HG03520 (cell line): ENCODE measurements around the gene DDAH2.
"Not testable (repeated sequence)": the region's sequence is repeated elsewhere in the genome, so short reads cannot be mapped to it uniquely, and the experiment has no call there.

ENCODE experiments used
- ATAC-seq: cut with Tn5 transposase; IDR thresholded peaks from one replicate; pipeline ENCODE4 v1.9.1; 2021; ENCODE audit warnings: mild to moderate bottlenecking, moderate library complexity; ENCODE audit not compliant: unreplicated experiment

Gene DDAH2

DNA sequence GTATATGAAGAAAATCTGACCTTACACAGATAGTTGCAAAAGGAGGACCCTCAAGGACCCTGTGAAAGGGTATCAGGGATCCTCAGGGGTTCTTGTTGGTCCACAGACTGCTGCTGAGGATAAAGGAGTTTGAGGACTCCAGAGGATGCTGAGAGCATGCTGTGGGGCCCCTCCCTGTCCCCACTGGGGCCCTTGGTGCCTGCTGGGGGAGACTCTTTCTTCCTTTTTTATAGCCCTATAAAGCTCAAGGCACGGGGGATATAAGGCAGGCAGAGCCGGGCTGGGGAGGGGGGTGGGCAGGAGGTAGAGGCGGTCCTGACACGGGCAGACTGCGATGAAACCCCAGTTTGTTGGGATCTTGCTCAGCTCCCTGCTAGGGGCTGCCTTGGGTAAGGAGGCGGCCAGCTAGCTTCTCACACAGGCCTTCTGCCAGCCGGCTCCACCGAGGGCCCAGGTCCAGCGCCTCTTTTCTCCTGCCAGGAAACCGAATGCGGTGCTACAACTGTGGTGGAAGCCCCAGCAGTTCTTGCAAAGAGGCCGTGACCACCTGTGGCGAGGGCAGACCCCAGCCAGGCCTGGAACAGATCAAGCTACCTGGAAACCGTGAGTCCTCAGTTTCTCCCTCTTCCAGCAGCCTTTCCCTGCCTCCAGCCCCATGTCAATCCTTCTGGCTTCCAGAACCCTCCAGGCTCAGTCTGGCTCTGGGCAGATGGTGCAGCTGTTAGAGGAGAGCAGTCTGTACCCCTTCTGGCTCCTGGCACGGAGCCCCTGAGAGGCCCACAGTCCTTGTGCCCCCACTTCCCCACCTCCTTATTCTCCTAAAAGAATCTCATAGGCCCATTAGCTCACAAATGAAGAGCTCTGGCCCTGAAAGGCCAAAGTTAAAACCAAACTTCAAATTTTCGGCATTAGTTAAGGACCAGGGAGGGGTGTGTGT lies 13.8 kb downstream of the DDAH2 start, which contains the start of gene LY6G6D:
Gene LY6G6D (plus strand): TSS at position 327 of the 937 bp plus-strand sequence. CDS start 8 bp downstream, at position 335.
- no peak for ATAC-seq

DNA sequence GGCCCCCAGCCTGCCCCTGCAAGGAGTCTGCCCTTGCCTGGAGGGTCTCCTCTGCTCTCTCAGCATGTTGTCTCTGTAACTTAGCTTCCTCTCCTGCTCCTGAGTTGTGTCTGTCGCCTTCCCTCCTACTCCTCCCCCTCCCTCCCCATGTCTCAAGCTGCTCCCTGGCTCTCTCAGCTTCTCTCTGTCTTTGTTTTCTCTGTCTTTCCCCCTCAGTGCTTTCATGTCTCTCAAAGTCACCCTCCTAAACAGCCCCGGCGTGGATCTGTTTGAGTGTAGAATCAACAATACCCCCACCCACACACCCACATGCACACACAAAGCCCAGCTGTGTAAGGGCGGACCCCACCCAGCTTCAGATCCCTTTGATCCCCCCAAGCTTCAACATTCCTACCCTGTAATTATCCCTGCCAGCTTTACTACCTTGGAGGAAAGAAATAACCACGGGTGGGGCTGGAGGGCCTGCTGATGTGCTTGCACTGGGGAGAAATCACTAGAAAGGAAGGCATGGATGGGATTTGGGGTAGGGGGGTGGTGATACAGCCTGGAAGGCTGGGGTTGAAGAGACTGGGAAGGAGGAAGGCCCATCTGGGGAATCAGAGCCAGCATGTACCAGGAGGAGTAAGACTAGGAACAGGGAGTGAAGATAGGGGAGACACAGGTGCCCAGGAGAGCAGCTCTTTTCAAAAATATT lies 15.0 kb downstream of the DDAH2 start:
- ATAC-seq: no peak

DNA sequence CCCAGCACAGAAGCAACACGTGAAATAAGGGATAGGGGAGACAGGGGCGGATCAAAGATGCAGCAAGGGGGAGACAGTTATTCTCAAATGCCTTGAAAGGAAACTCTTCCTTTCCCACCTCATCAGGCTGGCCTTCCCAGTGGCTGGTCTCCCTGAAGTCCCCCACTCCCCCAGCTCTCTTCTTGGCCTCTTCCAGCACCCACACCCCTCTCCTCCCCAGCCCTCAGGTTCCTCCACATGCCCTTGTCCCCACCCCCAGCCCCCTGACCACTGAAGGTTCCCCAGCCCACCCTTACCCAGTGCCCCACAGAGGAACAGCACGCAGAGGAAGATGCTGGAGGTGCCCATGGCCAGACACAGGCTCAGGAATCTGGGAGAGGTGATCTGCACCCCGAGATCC lies 15.6 kb downstream of the DDAH2 start:
- no peak for ATAC-seq

DNA sequence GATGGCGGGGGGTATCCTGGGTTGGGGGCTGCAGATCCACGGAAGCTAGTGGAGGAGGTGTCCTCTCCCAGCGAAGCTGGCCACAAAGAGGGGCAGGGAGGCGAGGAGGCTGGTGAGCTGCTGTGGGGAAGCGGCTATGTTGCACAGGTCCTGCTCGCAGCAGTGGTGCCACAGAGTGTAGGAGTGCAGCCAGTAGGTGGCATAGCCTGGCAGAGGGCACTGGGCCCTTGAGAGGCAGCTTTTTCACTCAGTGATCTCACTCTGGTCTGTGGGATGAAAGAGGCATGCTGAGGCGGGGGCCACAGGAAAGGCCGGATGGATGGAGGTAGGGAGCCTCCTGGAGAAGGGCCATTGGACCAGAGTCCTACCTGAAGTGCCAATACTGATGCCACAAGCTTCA lies 16.8 kb downstream of the DDAH2 start:
- ATAC-seq: no peak

DNA sequence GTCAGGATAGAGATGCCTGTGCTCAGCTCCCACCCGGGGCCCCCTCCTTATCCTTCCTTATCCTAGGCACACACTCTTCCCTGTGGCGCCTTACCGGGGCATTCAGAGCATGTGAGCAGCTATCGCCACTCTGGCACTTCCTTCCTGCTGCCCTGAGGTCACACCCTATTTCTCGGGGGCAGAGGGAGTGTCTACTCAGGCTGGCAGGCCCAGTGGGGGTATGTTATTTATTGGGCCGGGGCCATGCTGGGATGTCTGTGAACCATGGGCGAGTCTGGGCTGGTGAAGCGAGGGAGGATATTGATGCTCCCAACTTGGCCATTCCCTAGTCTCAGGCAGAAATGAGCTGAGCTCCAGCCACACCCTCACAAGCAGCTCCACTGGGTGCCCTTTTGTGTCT lies 17.9 kb downstream of the DDAH2 start:
- ATAC-seq: no peak

DNA sequence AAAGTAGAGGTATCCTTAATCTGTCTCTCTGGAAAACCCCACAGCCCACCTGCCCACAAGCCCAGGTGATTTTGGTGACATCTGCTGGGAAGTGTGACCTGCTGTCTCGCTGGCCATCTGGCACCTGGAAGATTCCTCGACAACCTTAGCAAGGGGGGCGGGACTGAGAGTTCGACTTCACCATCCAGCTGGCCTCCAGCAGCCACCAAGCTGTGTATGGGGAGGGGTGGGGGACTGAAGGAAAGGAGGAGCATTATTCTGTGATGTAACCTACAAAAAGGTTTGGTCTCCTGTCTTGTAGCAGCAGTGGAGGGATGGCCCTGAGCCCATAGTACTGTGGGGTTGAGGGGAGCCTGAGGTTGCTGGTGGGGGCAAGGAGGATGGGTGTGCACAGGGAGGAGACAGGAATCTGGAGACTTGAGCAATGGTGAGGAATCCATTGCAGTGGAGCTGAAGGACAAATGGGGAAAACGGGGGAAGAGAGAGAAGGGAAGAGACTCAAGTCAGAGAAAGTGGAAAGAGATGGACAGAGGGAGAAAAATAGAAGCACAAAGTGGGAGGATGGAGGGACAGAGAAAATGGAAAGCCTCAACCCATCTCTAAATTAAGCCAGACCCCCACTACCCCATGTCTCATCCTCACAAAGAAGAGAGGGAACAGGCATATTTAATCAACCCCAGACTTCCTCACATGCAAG lies 18.4 kb downstream of the DDAH2 start:
- ATAC-seq: no peak

DNA sequence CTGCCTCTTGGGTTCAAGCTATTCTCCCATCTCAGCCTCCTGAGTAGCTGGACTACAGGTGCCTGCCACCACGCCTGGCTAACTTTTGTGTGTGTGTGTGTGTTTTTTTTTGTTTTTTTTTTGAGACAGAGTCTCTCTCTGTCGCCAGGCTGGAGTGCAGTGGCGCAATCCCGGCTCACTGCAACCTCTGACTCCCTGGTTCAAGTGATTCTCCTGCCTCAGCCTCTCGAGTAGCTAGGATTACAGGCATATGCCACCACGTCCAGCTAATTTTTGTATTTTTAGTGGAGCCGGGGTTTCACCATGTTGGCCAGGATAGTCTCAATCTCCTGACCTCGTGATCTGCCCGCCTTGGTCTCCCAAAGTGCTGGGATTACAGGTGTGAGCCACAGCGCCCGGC lies 19.9 kb downstream of the DDAH2 start:
- ATAC-seq: not testable (repeated sequence)

DNA sequence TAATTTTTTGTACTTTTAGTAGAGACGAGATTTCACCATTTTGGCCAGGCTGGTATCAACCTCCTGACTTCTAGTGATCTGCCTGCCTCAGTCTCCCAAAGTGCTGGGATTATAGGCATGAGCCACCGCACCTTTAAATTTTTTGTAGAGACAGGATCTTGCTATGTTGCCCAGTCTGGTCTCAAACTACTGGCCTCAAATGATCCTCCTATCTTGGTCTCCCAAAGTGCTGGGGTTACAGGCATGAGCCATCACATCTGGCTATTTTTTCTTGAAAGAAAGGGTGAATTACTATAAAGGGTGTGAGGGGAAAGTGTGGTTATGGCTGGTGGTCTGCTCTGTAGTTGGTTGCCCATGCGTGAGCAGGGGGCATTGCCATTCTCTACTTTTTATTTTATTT lies 20.9 kb downstream of the DDAH2 start:
- no peak for ATAC-seq

DNA sequence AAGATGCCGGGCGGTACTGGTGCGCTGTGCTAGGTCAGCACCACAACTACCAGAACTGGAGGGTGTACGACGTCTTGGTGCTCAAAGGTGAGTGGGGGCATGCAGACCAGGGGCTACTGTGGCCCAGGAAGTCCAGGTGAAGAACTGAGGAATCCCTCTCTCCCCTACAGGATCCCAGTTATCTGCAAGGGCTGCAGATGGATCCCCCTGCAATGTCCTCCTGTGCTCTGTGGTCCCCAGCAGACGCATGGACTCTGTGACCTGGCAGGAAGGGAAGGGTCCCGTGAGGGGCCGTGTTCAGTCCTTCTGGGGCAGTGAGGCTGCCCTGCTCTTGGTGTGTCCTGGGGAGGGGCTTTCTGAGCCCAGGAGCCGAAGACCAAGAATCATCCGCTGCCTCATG lies 21.4 kb downstream of the DDAH2 start:
- no peak for ATAC-seq

DNA sequence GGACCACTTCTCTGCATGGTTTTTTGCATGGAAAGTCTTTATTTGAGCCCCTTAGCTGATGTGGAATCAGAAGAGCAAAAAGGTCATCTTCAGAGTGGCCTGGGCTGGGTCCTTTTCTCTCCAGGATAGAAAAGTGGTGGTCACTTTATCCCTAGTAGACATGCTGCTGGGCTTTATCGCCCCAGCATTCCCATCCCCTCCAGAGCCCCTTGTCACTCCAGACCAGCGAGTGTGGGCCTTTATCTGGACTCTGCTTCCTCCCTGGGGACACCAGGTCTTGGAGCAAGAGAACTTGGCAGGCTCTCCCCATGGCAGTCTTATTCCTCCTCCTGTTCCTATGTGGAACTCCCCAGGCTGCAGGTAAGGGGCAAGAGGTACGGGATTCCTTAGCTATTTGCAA lies 22.5 kb downstream of the DDAH2 start, which contains the start of gene LY6G6F:
Gene LY6G6F (plus strand): TSS at position 268 of the 400 bp plus-strand sequence. CDS start 41 bp downstream, at position 309.
- ATAC-seq: no peak

DNA sequence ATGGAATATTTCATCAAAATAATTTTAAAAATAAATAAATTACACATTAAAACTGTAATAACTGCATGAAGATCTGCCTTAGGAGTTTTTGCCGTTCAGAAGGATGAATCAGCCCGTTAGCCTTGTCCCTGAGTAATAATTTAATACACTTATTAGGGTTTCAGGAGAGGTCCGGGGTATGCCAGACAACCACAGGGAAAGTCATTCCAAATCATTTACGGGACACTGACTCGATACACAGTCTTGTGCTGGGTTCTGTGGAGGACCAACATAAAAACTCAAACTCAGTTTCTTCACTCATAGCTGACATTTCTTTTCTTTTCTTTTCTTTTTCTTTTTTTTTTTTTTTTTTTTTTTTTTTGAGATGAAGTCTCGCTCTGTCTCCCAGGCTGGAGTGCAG lies 23.2 kb downstream of the DDAH2 start:
- no peak for ATAC-seq

DNA sequence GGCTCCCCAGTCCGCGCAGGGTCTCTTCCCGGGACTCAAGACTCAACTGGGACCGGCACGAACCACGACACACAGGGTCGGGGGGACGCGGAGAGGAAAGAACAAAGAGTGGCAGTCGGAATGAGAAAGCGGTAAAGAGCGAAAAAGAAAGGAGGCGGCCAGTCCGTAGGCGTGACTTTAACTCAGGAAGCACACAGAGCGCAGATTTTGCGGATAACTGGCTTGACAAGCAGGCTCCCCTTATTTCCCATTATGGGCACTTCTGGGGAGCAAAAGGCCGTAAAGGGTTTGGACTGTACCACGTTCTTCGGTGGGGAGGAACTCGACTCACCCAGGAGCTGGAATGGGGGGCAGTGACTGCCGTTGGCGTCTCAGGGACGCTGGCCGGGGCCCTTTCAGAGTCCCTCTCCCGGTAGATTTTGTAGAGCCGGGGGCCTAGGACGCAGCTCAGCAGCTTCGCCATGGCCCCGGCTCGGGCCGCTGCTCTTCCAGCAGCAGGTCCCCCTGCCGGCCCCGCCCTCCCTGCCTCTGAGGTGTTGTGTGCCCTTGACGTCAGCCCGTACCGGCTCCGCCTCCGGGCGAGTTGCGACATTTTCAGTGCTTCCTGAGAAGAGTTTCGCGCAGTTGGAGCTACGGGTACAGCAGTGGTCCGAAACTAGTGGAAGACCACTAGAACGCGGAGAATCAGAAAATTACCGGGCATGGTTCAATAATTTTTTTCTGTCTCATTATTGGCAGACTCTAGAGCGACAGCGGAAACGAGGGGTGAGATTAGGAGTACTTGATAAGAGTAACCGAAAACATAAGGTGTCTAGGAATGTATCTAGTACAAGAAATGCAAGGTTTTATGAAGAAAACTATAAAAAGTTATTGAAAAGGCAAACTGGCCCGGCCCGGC lies 26.0 kb downstream of the DDAH2 start, which contains the start of gene ABHD16A:
Gene ABHD16A (minus strand): TSS at position 506 of the 898 bp plus-strand sequence. CDS start 43 bp downstream, at position 463.
- peak; percentile 79 for ATAC-seq

DNA sequence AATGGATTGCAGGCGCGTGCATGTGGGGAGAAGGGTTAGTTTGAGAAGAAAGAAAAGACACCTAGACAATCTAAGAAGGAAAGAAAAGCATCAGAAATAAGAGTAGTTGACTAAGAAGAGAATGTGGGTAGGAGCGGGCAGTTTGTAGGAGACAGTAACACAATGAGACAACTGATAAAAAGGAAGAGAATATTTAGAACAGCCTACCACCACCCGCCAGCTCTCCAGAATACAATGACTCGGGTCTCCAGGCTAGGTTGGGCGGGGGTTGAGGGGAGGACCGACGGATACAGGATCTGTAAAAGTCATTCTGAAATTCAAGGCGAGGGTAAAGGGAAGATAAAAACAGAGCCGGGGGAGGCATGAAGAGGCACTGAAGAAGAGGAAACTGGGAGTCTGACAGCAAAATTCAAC lies 26.7 kb downstream of the DDAH2 start:
- ATAC-seq: no peak

DNA sequence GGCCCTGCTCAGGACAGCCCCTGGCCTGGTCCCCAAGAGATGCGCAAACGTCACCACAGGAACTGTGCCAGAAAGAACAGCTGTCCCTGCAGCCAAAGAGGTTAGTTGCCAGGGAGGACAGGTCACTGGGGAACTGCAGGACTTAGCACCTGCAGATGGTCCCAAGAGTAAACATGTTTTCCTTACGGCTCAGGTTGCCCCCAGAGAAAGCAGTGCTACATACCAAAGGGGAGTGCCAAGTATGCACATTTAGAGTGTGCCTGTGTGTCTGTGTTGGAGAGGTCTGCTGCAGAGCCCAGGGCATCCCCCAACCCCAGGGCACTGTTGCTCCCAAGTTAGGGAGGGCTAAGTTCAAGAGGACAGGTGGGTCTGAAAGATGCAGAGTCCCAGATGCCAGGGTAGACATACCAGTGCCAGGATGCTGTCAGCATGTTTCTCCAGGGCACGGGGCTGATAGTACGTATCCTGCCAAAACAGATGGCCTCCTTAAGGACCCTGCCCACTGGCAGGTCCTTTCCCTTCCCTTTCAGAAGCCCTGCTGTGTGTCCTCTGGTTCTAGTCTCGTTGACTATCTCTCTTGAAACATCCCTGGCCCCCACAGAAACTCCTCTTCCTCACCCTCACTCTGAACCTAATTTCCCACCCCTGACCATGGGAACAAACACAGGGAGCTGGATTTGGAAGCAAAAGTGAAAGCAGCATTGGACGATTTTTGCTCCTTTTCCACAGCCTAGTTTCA lies 27.3 kb downstream of the DDAH2 start:
- ATAC-seq: no peak

DNA sequence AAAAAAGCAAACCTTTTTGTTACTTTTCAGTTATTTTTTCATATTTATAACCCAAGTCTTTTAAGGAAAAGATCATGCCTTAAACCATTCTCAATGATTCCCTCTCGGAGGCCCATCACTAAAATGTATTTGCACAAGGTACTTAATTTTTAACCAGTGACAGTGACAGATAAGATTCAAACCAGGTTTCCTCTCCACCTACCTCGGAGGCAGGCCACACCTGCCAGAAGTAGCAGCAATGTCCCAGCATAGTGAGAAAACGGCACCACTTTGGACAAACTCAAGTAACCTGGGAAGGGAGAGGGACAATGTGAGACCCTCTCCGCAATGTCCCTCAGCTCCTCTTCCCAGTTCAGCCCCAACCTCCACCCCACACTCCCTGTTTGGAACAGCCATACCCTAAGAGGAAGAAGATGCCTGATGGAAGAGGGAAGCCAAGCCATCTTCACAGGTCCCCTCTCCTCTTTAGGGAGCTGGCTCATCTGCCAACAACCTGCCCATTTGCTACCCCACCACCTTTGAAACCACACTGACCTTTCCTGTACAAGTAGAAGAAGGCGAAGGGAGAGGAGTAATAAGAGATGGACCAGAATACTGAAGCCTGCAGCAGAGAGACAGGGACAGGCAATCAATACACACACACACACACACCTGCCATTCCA lies 28.2 kb downstream of the DDAH2 start:
- ATAC-seq: no peak

DNA sequence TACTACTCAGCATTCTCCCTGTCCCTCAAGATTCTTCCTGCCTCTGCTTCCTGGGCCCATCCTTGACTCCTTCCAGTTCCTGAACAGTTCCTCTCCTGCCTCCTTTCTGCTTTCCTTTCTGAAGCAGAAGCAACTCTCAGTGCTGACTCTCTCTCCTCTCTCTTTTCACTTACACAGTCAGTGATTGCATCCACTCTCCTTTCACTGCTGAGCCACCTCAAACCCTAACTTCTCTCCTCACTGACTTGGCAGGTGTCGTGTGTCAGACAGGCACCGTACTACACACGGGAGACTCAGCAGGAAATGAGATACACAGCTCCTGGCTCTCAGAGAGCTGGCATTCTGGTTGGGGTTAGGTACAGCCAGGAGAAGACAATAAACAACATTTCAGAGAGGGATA lies 31.5 kb downstream of the DDAH2 start:
- ATAC-seq: no peak

DNA sequence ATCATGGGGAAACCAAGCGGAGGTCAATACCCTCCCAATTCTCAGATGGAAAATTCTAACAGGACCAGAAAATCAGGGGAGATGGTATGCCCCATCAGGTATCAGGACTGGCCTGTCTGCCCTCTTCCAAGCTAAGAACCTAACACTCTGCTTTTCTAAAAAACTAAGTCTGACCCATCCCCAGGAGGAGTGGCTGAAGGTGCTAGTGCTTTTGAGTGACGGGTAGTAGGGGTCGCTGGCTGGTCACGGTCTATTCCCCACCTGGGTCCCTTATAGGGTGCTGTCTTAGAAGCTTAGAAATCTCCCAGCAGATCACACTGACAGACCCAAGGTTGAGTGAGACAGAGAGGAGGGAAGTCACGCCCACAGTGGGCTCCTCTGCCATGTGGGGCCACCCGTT lies 35.6 kb downstream of the DDAH2 start:
- no peak for ATAC-seq

DNA sequence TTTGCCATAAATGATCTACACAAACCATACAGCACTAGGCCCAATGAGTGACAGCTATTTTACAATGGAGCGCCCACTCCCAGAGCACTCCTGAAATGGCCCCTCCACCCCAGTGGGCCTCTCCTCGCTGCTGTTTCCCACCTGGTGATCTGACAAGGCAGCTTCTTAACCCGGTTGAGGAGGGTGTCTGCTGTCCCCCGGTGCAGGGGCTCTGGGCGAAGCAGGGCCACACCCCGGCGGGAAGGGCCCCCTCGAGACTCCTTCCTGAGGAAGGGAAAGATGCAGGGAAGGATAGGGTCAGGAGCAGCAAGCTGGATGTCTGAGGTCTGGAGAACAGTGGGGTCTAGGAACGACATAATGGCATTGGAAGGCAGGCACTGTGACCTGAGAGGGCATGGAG lies 36.2 kb downstream of the DDAH2 start:
- ATAC-seq: no peak

DNA sequence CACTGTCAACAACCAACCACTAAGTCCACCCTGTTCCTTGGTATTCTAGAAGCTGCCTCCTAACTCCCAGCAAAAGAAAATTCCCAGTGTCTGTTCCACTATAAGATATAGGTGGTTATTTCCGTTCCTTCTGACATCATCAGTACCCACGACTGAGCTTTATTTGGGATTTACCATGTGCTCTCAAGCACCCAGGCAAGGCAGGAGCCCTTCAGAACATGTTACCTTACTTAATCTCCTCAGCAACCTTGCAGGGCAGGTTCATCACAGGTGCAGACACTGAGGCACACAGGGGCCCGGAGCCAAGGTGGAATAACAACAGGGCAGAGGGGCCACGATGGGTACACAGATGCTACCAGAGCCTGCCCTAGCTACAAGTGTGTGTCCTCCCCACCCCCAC lies 36.7 kb downstream of the DDAH2 start:
- no peak for ATAC-seq
